ENCODE results near the gene GPR153. TPM values are rescaled to one million over a fixed set of nuclear protein-coding genes. Genes with fewer than 3 reads are reported as not detected.

The GPR153 gene
- total RNA-seq, 2 donors from 2014 or later = 9.3 to 11.8 TPM

- intact Hi-C loops (cut with DNase I) = no loop called here
- DNase-seq (ENCODE audit: low spot score) = no peak
Measured at GRCh38 chr1:6272452-6272851, 11.6 kb upstream of the GPR153 start.

GRCh38 chr1:6271554-6271953, 10.7 kb upstream of the GPR153 start:
- intact Hi-C loops (cut with DNase I) = no loop called here
- DNase-seq (ENCODE audit: low spot score) = no peak

GRCh38 chr1:6271006-6271405, 10.1 kb upstream of the GPR153 start:
- DNase-seq (ENCODE audit: low spot score) = no peak
- intact Hi-C loops (cut with DNase I) = no loop called here

- intact Hi-C loops (cut with DNase I) = no loop called here
- no peak for DNase-seq (ENCODE audit: low spot score)
Measured at GRCh38 chr1:6270401-6270800, 9.5 kb upstream of the GPR153 start.

- no peak for DNase-seq (ENCODE audit: low spot score)
- intact Hi-C loops (cut with DNase I) = no loop called here
Measured at GRCh38 chr1:6269720-6270400, 9.0 kb upstream of the GPR153 start.

- DNase-seq (ENCODE audit: low spot score) = no peak
- intact Hi-C loops (cut with DNase I) = no loop called here
Measured at GRCh38 chr1:6269296-6269695, 8.4 kb upstream of the GPR153 start.

GRCh38 chr1:6268415-6268814, 7.5 kb upstream of the GPR153 start:
- intact Hi-C loops (cut with DNase I) = no loop called here
- DNase-seq (ENCODE audit: low spot score) = no peak

GRCh38 chr1:6267686-6268322, 6.9 kb upstream of the GPR153 start:
- intact Hi-C loops (cut with DNase I) = no loop called here
- DNase-seq (ENCODE audit: low spot score) = no peak

- DNase-seq (ENCODE audit: low spot score) = no peak
- intact Hi-C loops (cut with DNase I) = no loop called here
Measured at GRCh38 chr1:6266641-6267040, 5.7 kb upstream of the GPR153 start.

- intact Hi-C loops (cut with DNase I) = no loop called here
- no peak for DNase-seq (ENCODE audit: low spot score)
Measured at GRCh38 chr1:6265151-6265550, 4.3 kb upstream of the GPR153 start.

- intact Hi-C loops (cut with DNase I) = no loop called here
- DNase-seq (ENCODE audit: low spot score) = no peak
Measured at GRCh38 chr1:6263716-6264115, 2.8 kb upstream of the GPR153 start.

- intact Hi-C loops (cut with DNase I) = no loop called here
- no peak for DNase-seq (ENCODE audit: low spot score)
Measured at GRCh38 chr1:6262555-6263420, 1.9 kb upstream of the GPR153 start.

GRCh38 chr1:6261615-6261995, 707 bp upstream of the GPR153 start:
- intact Hi-C loops (cut with DNase I) = no loop called here
- no peak for DNase-seq (ENCODE audit: low spot score)

- DNase-seq (ENCODE audit: low spot score) = no peak
Measured at GRCh38 chr1:6260433-6260934, 414 bp downstream of the GPR153 start.

GRCh38 chr1:6259491-6260362, 1.2 kb downstream of the GPR153 start:
- peak; percentile 94 for DNase-seq (ENCODE audit: low spot score)
- intact Hi-C loops (cut with DNase I) = no loop called here

More at GRCh38 chr1:6260433-6260934, 414 bp downstream of the GPR153 start:
- intact Hi-C loops (cut with DNase I) = no loop called here

- DNase-seq (ENCODE audit: low spot score) = no peak
- intact Hi-C loops (cut with DNase I) = no loop called here
Measured at GRCh38 chr1:6258675-6259074, 2.2 kb downstream of the GPR153 start.

- intact Hi-C loops (cut with DNase I) = no loop called here
- DNase-seq (ENCODE audit: low spot score) = no peak
Measured at GRCh38 chr1:6257541-6258069, 3.3 kb downstream of the GPR153 start.

GRCh38 chr1:6256645-6257044, 4.3 kb downstream of the GPR153 start:
- DNase-seq (ENCODE audit: low spot score) = no peak
- intact Hi-C loops (cut with DNase I) = no loop called here

GRCh38 chr1:6254691-6255090, 6.2 kb downstream of the GPR153 start:
- intact Hi-C loops (cut with DNase I) = no loop called here
- no peak for DNase-seq (ENCODE audit: low spot score)
